Measurements from ENCODE around the gene TPSAB1.

DNA sequence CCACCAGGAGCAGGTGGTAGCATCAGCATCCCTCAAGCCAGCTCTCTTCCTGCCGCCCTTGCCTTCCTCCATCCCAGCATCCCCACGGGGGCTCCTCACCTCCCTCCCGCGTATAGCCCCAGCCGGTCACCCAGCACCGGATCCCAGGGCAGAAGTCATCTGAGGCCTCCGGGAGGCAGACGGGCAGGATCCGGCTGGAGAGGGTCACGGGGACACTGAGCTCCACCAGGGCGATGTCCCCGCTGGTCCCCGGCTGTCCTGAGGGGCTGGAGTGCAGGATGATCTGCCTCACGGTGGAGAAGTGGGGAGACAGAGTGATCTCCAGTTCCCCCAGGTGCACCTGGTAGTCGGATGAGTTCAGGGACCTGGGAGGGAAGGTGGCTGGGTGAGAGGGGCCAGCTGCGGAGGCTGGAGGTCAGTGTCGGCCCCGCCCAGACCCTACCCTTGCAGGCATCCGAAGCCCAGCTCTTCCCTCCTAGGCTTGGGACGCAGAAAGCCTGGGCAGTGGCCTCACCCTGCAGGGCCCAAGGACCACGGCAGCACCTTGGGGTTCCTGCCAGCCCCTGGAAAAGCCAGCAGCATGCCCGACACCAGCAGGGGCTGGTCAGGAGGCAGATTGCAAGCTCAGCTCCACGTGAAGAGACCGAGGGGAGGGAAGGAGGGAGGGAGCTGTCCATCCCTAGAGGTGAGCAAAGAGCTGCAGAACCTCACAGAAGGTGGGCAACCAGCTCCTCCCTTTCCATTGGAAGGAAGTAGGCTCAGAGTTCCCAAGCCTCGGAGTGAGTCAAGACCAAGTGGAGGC is 17.8 kb upstream of the TPSAB1 start:
- TF ChIP-seq JUND (IDR thresholded peaks at IDR 0.05) (no peak), REST (IDR thresholded peaks at IDR 0.05; ENCODE audit: low read depth) (no peak), POLR2A (IDR thresholded peaks at IDR 0.05; ENCODE audit: borderline replicate concordance, extremely low read depth, insufficient read depth, insufficient read length) (no peak), SIN3A (IDR thresholded peaks at IDR 0.05; ENCODE audit: low read depth) (no peak), EZH2 (IDR thresholded peaks at IDR 0.05) (no peak), RAD21 (IDR thresholded peaks at IDR 0.05; ENCODE audit: low read depth) (no peak)
- TF ChIP-seq, protein P1, sequence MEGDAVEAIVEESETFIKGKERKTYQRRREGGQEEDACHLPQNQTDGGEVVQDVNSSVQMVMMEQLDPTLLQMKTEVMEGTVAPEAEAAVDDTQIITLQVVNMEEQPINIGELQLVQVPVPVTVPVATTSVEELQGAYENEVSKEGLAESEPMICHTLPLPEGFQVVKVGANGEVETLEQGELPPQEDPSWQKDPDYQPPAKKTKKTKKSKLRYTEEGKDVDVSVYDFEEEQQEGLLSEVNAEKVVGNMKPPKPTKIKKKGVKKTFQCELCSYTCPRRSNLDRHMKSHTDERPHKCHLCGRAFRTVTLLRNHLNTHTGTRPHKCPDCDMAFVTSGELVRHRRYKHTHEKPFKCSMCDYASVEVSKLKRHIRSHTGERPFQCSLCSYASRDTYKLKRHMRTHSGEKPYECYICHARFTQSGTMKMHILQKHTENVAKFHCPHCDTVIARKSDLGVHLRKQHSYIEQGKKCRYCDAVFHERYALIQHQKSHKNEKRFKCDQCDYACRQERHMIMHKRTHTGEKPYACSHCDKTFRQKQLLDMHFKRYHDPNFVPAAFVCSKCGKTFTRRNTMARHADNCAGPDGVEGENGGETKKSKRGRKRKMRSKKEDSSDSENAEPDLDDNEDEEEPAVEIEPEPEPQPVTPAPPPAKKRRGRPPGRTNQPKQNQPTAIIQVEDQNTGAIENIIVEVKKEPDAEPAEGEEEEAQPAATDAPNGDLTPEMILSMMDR (IDR thresholded peaks at IDR 0.05 in 2 of 3, conservative IDR thresholded peaks at IDR 0.05 in 1 of 3; ENCODE audit: borderline replicate concordance in 1 of 3, insufficient read depth in 1 of 3, low read depth in 2 of 3, low read length in 2 of 3) = no peak
- TF ChIP-seq, protein P2, sequence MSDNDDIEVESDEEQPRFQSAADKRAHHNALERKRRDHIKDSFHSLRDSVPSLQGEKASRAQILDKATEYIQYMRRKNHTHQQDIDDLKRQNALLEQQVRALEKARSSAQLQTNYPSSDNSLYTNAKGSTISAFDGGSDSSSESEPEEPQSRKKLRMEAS (IDR thresholded peaks at IDR 0.05) = no peak

Measured in HCT116 (cell line).